Measurements from ENCODE around the gene RRAS2. TPM values are rescaled to one million over a fixed set of nuclear protein-coding genes. Genes with fewer than 3 reads are reported as not detected.
A peak's percentile ranks its signal among the peaks of the same experiment; 100 is the strongest.

RRAS2 gene
- total RNA-seq, 1 experiment from 2014 or later = 164 TPM

- TF ChIP-seq CREB1 (CRISPR knock-in tag; IDR thresholded peaks at IDR 0.05) = no peak
- TF ChIP-seq, protein P1, sequence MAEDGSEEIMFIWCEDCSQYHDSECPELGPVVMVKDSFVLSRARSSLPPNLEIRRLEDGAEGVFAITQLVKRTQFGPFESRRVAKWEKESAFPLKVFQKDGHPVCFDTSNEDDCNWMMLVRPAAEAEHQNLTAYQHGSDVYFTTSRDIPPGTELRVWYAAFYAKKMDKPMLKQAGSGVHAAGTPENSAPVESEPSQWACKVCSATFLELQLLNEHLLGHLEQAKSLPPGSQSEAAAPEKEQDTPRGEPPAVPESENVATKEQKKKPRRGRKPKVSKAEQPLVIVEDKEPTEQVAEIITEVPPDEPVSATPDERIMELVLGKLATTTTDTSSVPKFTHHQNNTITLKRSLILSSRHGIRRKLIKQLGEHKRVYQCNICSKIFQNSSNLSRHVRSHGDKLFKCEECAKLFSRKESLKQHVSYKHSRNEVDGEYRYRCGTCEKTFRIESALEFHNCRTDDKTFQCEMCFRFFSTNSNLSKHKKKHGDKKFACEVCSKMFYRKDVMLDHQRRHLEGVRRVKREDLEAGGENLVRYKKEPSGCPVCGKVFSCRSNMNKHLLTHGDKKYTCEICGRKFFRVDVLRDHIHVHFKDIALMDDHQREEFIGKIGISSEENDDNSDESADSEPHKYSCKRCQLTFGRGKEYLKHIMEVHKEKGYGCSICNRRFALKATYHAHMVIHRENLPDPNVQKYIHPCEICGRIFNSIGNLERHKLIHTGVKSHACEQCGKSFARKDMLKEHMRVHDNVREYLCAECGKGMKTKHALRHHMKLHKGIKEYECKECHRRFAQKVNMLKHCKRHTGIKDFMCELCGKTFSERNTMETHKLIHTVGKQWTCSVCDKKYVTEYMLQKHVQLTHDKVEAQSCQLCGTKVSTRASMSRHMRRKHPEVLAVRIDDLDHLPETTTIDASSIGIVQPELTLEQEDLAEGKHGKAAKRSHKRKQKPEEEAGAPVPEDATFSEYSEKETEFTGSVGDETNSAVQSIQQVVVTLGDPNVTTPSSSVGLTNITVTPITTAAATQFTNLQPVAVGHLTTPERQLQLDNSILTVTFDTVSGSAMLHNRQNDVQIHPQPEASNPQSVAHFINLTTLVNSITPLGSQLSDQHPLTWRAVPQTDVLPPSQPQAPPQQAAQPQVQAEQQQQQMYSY (CRISPR knock-in tag; IDR thresholded peaks at IDR 0.05) = peak; percentile 91
- TF ChIP-seq ATF3 (CRISPR knock-in tag; conservative IDR thresholded peaks at IDR 0.05) = no peak
- no peak for TF ChIP-seq IRF2 (CRISPR knock-in tag; IDR thresholded peaks at IDR 0.05; ENCODE audit: borderline replicate concordance, low read depth)
- TF ChIP-seq ATF1 (CRISPR knock-in tag; IDR thresholded peaks at IDR 0.05) = no peak
- TF ChIP-seq ZNF671 (CRISPR knock-in tag; IDR thresholded peaks at IDR 0.05) = no peak
- TF ChIP-seq TCF7 (CRISPR knock-in tag; IDR thresholded peaks at IDR 0.05; ENCODE audit: low read depth) = no peak
- peak; percentile 50; the same call in 1 of the 2 replicates for TF ChIP-seq HMGXB4 (CRISPR knock-in tag; IDR thresholded peaks at IDR 0.05)
- TF ChIP-seq, protein P2, sequence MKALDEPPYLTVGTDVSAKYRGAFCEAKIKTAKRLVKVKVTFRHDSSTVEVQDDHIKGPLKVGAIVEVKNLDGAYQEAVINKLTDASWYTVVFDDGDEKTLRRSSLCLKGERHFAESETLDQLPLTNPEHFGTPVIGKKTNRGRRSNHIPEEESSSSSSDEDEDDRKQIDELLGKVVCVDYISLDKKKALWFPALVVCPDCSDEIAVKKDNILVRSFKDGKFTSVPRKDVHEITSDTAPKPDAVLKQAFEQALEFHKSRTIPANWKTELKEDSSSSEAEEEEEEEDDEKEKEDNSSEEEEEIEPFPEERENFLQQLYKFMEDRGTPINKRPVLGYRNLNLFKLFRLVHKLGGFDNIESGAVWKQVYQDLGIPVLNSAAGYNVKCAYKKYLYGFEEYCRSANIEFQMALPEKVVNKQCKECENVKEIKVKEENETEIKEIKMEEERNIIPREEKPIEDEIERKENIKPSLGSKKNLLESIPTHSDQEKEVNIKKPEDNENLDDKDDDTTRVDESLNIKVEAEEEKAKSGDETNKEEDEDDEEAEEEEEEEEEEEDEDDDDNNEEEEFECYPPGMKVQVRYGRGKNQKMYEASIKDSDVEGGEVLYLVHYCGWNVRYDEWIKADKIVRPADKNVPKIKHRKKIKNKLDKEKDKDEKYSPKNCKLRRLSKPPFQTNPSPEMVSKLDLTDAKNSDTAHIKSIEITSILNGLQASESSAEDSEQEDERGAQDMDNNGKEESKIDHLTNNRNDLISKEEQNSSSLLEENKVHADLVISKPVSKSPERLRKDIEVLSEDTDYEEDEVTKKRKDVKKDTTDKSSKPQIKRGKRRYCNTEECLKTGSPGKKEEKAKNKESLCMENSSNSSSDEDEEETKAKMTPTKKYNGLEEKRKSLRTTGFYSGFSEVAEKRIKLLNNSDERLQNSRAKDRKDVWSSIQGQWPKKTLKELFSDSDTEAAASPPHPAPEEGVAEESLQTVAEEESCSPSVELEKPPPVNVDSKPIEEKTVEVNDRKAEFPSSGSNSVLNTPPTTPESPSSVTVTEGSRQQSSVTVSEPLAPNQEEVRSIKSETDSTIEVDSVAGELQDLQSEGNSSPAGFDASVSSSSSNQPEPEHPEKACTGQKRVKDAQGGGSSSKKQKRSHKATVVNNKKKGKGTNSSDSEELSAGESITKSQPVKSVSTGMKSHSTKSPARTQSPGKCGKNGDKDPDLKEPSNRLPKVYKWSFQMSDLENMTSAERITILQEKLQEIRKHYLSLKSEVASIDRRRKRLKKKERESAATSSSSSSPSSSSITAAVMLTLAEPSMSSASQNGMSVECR (CRISPR knock-in tag; IDR thresholded peaks at IDR 0.05; ENCODE audit: borderline replicate concordance) = no peak
- TF ChIP-seq NFATC4 (CRISPR knock-in tag; IDR thresholded peaks at IDR 0.05) = no peak
- no peak for TF ChIP-seq SOX15 (CRISPR knock-in tag; IDR thresholded peaks at IDR 0.05)
- TF ChIP-seq AFF4 (CRISPR knock-in tag; IDR thresholded peaks at IDR 0.05; ENCODE audit: borderline replicate concordance) = no peak
- TF ChIP-seq CREM (CRISPR knock-in tag; IDR thresholded peaks at IDR 0.05) = no peak
- TF ChIP-seq FOXP4 (CRISPR knock-in tag; IDR thresholded peaks at IDR 0.05) = peak; percentile 76; the same call in 1 of the 2 replicates
- no peak for TF ChIP-seq ATF2 (CRISPR knock-in tag; IDR thresholded peaks at IDR 0.05; ENCODE audit: borderline replicate concordance, low read depth)
- no peak for TF ChIP-seq ZNF219 (CRISPR knock-in tag; IDR thresholded peaks at IDR 0.05; ENCODE audit: borderline replicate concordance)
- TF ChIP-seq, protein P3, sequence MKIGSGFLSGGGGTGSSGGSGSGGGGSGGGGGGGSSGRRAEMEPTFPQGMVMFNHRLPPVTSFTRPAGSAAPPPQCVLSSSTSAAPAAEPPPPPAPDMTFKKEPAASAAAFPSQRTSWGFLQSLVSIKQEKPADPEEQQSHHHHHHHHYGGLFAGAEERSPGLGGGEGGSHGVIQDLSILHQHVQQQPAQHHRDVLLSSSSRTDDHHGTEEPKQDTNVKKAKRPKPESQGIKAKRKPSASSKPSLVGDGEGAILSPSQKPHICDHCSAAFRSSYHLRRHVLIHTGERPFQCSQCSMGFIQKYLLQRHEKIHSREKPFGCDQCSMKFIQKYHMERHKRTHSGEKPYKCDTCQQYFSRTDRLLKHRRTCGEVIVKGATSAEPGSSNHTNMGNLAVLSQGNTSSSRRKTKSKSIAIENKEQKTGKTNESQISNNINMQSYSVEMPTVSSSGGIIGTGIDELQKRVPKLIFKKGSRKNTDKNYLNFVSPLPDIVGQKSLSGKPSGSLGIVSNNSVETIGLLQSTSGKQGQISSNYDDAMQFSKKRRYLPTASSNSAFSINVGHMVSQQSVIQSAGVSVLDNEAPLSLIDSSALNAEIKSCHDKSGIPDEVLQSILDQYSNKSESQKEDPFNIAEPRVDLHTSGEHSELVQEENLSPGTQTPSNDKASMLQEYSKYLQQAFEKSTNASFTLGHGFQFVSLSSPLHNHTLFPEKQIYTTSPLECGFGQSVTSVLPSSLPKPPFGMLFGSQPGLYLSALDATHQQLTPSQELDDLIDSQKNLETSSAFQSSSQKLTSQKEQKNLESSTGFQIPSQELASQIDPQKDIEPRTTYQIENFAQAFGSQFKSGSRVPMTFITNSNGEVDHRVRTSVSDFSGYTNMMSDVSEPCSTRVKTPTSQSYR (CRISPR knock-in tag; IDR thresholded peaks at IDR 0.05) = no peak
Measured at GRCh38 chr11:14380947-14381561, 22.1 kb upstream of the RRAS2 start (continued).

Data from WTC11 (cell line).